ENCODE measurements around the gene MRFAP1. TPM values are rescaled to one million over a fixed set of nuclear protein-coding genes. Genes with fewer than 3 reads are reported as not detected.
A peak's percentile ranks its signal among the peaks of the same experiment; 100 is the strongest.

The MRFAP1 gene
- total and polyA plus RNA-seq, 10 of the 15 experiments (the other 5 are each of a cell fraction or from before 2014, with no cell fraction given): 18.7 to 105 (median 80.8) TPM

GRCh38 chr4:6592804-6593563 is 47.5 kb upstream of the MRFAP1 start:
- no peaks in the 10 kb centered on the region; a peak in 3 of 4 replicates for H3K36me3 ChIP-seq (ENCODE audit: control insufficient read depth in 2 of 2, insufficient read depth in 2 of 2, low read length in 1 of 2)
- RAD21 ChIA-PET (ENCODE audit: unreplicated experiment): no interaction called here
- WGBS (ENCODE audit: insufficient coverage, insufficient replicate concordance, low lambda C conversion rate, missing lambda C conversion rate): 89% methylated on average over 16 of the region's 16 CpGs
- no peak overlapping the region for H3K9ac ChIP-seq (ENCODE audit: control insufficient read depth, insufficient read depth, low read length)
- in situ Hi-C loops (cut with MboI): no loop called here
- H3K27ac ChIP-seq (ENCODE audit: control insufficient read depth, insufficient read depth): no peak overlapping the region
- H3K4me3 ChIP-seq: no peak overlapping the region
- BruUV-seq (replicated peaks): no TSS peak
- intact Hi-C loops (cut with micrococcal nuclease; ENCODE audit: unreplicated experiment): no loop called here
- no peak overlapping the region for H3K4me2 ChIP-seq (ENCODE audit: control insufficient read depth, insufficient read depth)
- no peaks in the 10 kb centered on the region for H3K4me1 ChIP-seq (ENCODE audit: control insufficient read depth, insufficient read depth, low read length)
- no peak overlapping the region for H2AFZ ChIP-seq (ENCODE audit: control insufficient read depth, low read depth, low read length)
- no peaks in the 10 kb centered on the region for H4K20me1 ChIP-seq (ENCODE audit: control insufficient read depth, insufficient read depth)
- CTCF ChIA-PET: no interaction called here
- no peaks in the 10 kb centered on the region for H3K79me2 ChIP-seq (ENCODE audit: control insufficient read depth, insufficient read depth, low read length)
- no peaks in the 10 kb centered on the region for H3K9me3 ChIP-seq (replicated peaks; ENCODE audit: control insufficient read depth, insufficient read depth, low read length)
- DNase-seq (ENCODE audit: low read depth, low spot score) (no peak), FAIRE-seq (no peak), ATAC-seq (no peak)
- POLR2A ChIA-PET: interaction anchor here (0.6 kb wide), 1 partner anchor 8 kb away, joined by 5 read pairs; no protein-coding TSS in a partner anchor
- SMC1A ChIA-PET (ENCODE audit: uncharacterized antibody, unreplicated experiment): no interaction called here
- TF ChIP-seq BCL3 (IDR thresholded peaks at IDR 0.05; ENCODE audit: borderline replicate concordance, insufficient read depth, low read depth, low read length, poor library complexity, severe bottlenecking) (peak; percentile 87), CHD2 (IDR thresholded peaks at IDR 0.05; ENCODE audit: borderline replicate concordance, low read depth, low read length) (no peak), SMAD1 (IDR thresholded peaks at IDR 0.05; ENCODE audit: low read depth, partially characterized antibody) (no peak), KAT2A (conservative IDR thresholded peaks at IDR 0.05; ENCODE audit: control insufficient read depth, low read depth, low read length) (no peak), IRF5 (IDR thresholded peaks at IDR 0.05; ENCODE audit: borderline replicate concordance) (no peak), ZNF622 (IDR thresholded peaks at IDR 0.05) (no peak), NR2C2 (IDR thresholded peaks at IDR 0.05; ENCODE audit: borderline replicate concordance, control insufficient read depth, insufficient read length, low read depth) (no peak)
- H3K27me3 ChIP-seq (replicated peaks in 1 of 2; ENCODE audit: control insufficient read depth in 2 of 2, insufficient read depth in 2 of 2, low read length in 1 of 2): no peaks in the 10 kb centered on the region

All from GM12878 (cell line).